ENCODE measurements around the gene PRAC2. TPM values are rescaled to one million over a fixed set of nuclear protein-coding genes. Genes with fewer than 3 reads are reported as not detected.

PRAC2 gene
- total RNA-seq (2022): not detected in 2 replicates
- not detected for Bru-seq, nascent RNA
- BruChase-seq, experiment 1, labeled RNA remaining after a 6-hour chase: not detected
- BruChase-seq, experiment 2, labeled RNA remaining after a 2-hour chase: not detected
- long read RNA-seq: 0 reads

DNA sequence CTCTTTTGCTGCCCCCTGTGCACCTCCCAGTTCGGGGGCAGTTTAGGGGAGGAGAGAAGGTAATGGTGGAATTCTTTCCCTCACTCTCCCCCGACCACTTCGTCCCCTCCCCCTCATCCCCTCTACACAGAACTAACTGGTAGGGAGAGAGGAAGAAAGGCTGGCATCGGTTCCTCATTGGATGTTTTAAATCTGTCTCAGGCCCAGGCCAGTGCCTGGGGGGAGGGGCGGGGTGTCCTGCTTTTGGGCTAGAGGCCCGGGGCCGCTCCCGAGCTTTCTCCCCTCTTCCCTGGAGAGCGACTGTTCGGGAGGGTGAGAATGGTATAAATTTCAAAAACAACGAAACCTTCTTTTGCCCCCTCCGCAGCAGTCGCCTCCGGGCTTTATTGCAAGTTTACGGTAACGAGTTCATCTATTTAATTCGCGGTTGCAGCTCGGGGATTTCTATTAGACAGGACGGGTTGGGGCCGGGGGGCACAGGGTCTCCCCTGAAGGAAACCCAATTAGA is at the start of gene PRAC2:
PRAC2 (plus strand) TSS at position 271 of the 508 bp plus-strand sequence. CDS start 1,226 bp downstream, outside the sequence.
- H3K9me3 Mint-ChIP-seq (ENCODE audit: unreplicated experiment): no peaks in the 10 kb centered on the region
- TF ChIP-seq, protein P1, sequence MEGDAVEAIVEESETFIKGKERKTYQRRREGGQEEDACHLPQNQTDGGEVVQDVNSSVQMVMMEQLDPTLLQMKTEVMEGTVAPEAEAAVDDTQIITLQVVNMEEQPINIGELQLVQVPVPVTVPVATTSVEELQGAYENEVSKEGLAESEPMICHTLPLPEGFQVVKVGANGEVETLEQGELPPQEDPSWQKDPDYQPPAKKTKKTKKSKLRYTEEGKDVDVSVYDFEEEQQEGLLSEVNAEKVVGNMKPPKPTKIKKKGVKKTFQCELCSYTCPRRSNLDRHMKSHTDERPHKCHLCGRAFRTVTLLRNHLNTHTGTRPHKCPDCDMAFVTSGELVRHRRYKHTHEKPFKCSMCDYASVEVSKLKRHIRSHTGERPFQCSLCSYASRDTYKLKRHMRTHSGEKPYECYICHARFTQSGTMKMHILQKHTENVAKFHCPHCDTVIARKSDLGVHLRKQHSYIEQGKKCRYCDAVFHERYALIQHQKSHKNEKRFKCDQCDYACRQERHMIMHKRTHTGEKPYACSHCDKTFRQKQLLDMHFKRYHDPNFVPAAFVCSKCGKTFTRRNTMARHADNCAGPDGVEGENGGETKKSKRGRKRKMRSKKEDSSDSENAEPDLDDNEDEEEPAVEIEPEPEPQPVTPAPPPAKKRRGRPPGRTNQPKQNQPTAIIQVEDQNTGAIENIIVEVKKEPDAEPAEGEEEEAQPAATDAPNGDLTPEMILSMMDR (IDR thresholded peaks at IDR 0.05; ENCODE audit: unreplicated experiment): no peak
- no peak within 1 kb of the TSS for H3K27ac Mint-ChIP-seq (ENCODE audit: low read depth, unreplicated experiment)
- peaks cover 52% of the 10 kb centered on the region for H3K27me3 Mint-ChIP-seq (ENCODE audit: insufficient read depth, unreplicated experiment)
- POLR2A ChIA-PET: interaction anchor here (0.6 to 3.5 kb wide), 3 partner anchors 46 to 68 kb away, joined by 3 to 17 read pairs (median 4); no protein-coding TSS in a partner anchor
- peaks cover 5% of the 10 kb centered on the region for H3K4me1 Mint-ChIP-seq (ENCODE audit: insufficient read depth, unreplicated experiment)
- intact Hi-C loops (cut with micrococcal nuclease): no loop called here
- CTCF ChIA-PET: interaction anchor here (0.5 to 5.0 kb wide), 14 partner anchors 9 to 781 kb away, joined by 3 to 81 read pairs (median 8); no protein-coding TSS in a partner anchor
- no peaks in the 10 kb centered on the region for H3K36me3 Mint-ChIP-seq (ENCODE audit: insufficient read depth, unreplicated experiment)
- BruUV-seq (replicated peaks): no TSS peak
- H3K4me3 Mint-ChIP-seq (ENCODE audit: unreplicated experiment): no peak within 1 kb of the TSS
- DNase-seq (ENCODE audit: unreplicated experiment): no peak

DNA sequence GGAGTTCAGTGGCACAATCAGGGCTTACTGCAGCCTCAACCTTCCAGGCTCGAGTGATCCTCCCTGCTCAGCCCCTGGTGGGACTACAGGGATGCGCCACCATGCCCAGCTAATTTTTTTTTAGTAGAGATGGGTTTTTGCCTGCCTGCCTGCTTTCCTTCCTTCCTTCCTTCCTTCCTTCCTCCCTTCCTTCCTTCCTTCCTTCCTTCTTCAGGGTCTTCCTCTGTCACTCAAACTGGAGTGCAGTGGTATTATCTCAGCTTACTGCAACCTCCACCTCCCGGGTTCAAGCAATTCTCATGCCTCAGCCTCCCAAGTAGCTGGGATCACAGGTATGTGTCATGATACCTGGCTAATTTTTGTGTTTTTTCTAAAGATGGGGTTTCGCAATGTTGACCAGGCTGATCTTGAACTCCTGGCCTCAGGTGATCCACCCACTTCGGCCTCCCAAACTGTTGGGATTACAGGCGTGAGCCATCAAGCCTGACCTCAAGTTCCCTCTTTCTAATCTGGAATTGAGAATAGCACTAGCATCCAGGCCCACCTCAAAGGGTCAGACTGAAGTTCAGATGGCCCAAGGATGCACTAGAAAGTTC is 45.9 kb upstream of the PRAC2 start:
- ChIA-PET POLR2A (interaction anchor here (0.5 to 1.1 kb wide), 3 partner anchors 9 to 87 kb away, joined by 3 to 4 read pairs (median 3); partner anchors contain the start of gene PRAC2), CTCF (interaction anchor here (0.6 to 7.7 kb wide), 7 partner anchors 11 to 513 kb away, joined by 3 to 89 read pairs (median 6); no protein-coding TSS in a partner anchor)
- no TSS peak for BruUV-seq (replicated peaks)
- H3K27ac Mint-ChIP-seq (ENCODE audit: low read depth, unreplicated experiment): no peak overlapping the region
- H3K36me3 Mint-ChIP-seq (ENCODE audit: insufficient read depth, unreplicated experiment): no peaks in the 10 kb centered on the region
- H3K4me3 Mint-ChIP-seq (ENCODE audit: unreplicated experiment): no peak overlapping the region
- intact Hi-C loops (cut with micrococcal nuclease): no loop called here
- TF ChIP-seq, protein P1 (IDR thresholded peaks at IDR 0.05; ENCODE audit: unreplicated experiment): no peak
- no peaks in the 10 kb centered on the region for H3K9me3 Mint-ChIP-seq (ENCODE audit: unreplicated experiment)
- peaks cover 4% of the 10 kb centered on the region for H3K4me1 Mint-ChIP-seq (ENCODE audit: insufficient read depth, unreplicated experiment)
- DNase-seq (ENCODE audit: unreplicated experiment): no peak
- H3K27me3 Mint-ChIP-seq (ENCODE audit: insufficient read depth, unreplicated experiment): peaks cover 19% of the 10 kb centered on the region

DNA sequence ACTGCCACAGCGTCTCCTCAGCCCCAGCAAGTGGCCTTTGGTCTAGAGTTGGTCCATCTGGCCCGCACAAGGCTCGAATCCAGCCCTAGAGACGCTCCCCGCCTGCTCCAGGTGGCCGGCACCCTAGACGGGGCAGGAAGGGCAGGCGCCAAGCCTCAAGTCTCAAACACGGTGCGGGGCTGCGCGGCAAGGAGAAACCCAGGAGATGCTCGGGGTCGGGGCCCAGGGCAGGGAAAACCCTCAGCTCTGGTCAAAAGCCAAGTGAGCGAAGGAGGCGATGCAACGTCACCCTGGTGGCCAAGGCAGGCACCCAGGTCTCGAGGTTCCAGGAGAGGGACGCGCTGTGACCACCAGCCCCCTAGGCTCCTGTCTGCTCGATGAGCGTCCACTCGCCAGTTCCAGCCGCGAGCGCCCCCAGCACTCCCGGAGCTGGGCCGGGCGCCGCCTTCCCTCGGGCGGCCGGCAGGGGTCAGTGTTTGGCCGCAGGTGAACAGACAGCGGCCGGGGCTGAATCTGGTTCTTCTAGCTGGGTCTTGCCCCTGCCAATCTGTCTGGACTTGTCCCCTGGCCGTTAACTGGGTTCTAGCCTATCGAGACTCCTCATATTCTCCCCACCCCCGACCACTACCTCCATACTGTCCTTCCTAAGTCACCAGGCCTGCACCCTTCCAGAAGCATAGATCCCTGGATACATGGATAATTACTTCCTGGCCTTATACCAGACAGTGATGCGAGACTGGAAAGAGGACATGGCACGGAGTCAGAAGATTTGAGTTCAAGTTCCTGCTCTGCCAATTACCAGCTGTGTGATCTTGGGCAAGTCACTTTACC is 44.6 kb upstream of the PRAC2 start:
- CTCF ChIA-PET: interaction anchor here (0.5 to 7.7 kb wide), 48 partner anchors 7 to 1129 kb away, joined by 3 to 89 read pairs (median 4); partner anchors contain the start of gene PRAC2
- Mint-ChIP-seq H3K36me3 (ENCODE audit: insufficient read depth, unreplicated experiment) (no peaks in the 10 kb centered on the region), H3K4me1 (ENCODE audit: insufficient read depth, unreplicated experiment) (peaks cover 4% of the 10 kb centered on the region), H3K9me3 (ENCODE audit: unreplicated experiment) (no peaks in the 10 kb centered on the region), H3K27ac (ENCODE audit: low read depth, unreplicated experiment) (no peak overlapping the region), H3K27me3 (ENCODE audit: insufficient read depth, unreplicated experiment) (peaks cover 19% of the 10 kb centered on the region), H3K4me3 (ENCODE audit: unreplicated experiment) (no peak overlapping the region)
- TF ChIP-seq, protein P1 (IDR thresholded peaks at IDR 0.05; ENCODE audit: unreplicated experiment): peak; percentile 96
- intact Hi-C loops (cut with micrococcal nuclease): loop anchor here (1.0 to 2.0 kb wide), 2 partner anchors 113 to 200 kb away; no protein-coding TSS in a partner anchor
- POLR2A ChIA-PET: interaction anchor here (0.6 to 2.2 kb wide), 5 partner anchors 112 to 665 kb away, joined by 3 to 8 read pairs (median 6); no protein-coding TSS in a partner anchor
- no TSS peak for BruUV-seq (replicated peaks)
- DNase-seq (ENCODE audit: unreplicated experiment): peak; percentile 72
